ENCODE measurements around the gene PROZ. TPM values are rescaled to one million over a fixed set of nuclear protein-coding genes. Genes with fewer than 3 reads are reported as not detected.

Gene PROZ
- total RNA-seq, 1 donor from 2014 or later, result not detected

DNA sequence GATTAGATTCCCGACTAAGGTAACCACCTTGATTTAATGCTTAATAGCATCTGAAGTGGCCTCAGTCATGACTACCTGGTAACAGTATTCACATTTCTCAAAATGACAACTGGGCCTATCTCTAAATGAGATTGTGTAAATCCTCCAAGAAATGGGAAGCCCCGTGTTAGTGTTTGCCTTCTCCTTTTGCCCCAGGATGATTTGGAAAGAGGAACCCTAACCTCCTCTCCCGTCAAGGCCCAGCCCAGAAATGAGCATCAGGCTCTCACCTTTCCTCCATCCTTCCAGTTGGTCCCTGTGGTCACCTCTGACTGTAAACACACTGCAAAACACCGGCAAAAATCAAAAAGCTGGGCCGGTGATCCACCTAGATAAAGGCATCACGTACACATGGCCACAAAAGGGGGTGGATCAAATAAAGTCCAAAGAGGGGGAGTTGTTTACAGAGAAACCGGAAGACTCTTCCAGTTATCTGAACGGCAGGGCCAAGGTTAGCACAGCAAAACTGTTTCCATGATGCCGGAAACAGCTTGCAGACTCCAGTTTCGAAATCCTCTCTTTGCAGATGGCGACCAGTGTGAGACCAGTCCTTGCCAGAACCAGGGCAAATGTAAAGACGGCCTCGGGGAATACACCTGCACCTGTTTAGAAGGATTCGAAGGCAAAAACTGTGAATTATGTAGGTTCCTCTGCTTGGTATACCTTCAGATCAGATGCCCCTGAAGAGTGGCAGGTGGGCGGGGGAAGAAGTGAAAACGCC lies 19.5 kb upstream of the PROZ start:
- Mint-ChIP-seq H3K9me3 (ENCODE audit: low read depth) (no peaks in the 10 kb centered on the region), H3K27ac (ENCODE audit: unreplicated experiment) (no peak overlapping the region), H3K4me3 (ENCODE audit: unreplicated experiment) (no peak overlapping the region), H3K27me3 (ENCODE audit: low read depth) (peaks cover 5% of the 10 kb centered on the region), H3K4me1 (ENCODE audit: low read depth) (no peaks in the 10 kb centered on the region), H3K36me3 (ENCODE audit: low read depth) (no peaks in the 10 kb centered on the region)
- TF ChIP-seq CTCF (IDR thresholded peaks at IDR 0.05), result no peak
- DNase-seq (ENCODE audit: low spot score), result no peak

DNA sequence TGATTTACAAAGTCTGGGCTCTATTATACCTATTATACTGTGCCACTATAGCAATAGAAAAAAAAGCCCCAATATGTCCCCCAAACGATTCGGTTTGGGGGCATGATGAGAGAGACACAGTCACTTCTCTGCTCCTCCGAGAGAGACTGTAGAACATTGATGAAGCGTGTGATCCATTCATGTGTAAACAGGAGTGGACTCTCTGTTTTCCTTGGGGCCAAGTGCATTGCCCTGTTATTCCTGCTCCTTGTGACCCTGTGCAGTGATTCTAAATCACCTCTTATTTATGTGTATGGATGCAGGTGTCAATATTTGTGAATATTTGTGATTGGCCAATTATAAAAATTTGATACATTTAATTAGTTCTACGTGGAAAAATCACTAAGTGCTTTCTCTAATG lies 18.9 kb upstream of the PROZ start:
- H3K27ac Mint-ChIP-seq (ENCODE audit: unreplicated experiment), result no peak overlapping the region
- H3K27me3 Mint-ChIP-seq (ENCODE audit: low read depth), result peaks cover 5% of the 10 kb centered on the region
- no peak for TF ChIP-seq CTCF (IDR thresholded peaks at IDR 0.05)
- no peak for DNase-seq (ENCODE audit: low spot score)
- H3K4me1 Mint-ChIP-seq (ENCODE audit: low read depth), result no peaks in the 10 kb centered on the region
- H3K36me3 Mint-ChIP-seq (ENCODE audit: low read depth), result no peaks in the 10 kb centered on the region
- no peak overlapping the region for H3K4me3 Mint-ChIP-seq (ENCODE audit: unreplicated experiment)
- no peaks in the 10 kb centered on the region for H3K9me3 Mint-ChIP-seq (ENCODE audit: low read depth)

GRCh38 chr13:113140677-113141600 lies 17.5 kb upstream of the PROZ start:
- Mint-ChIP-seq H3K4me3 (ENCODE audit: unreplicated experiment) (no peak overlapping the region), H3K36me3 (ENCODE audit: low read depth) (no peaks in the 10 kb centered on the region)
- peak; percentile 75 for DNase-seq (ENCODE audit: low spot score)

GRCh38 chr13:113141601-113141970 lies 16.9 kb upstream of the PROZ start:
- TF ChIP-seq CTCF (IDR thresholded peaks at IDR 0.05), result no peak
- no peak overlapping the region for H3K27ac Mint-ChIP-seq (ENCODE audit: unreplicated experiment)
- no peaks in the 10 kb centered on the region for H3K9me3 Mint-ChIP-seq (ENCODE audit: low read depth)
- peaks cover 2% of the 10 kb centered on the region for H3K27me3 Mint-ChIP-seq (ENCODE audit: low read depth)
- H3K4me1 Mint-ChIP-seq (ENCODE audit: low read depth), result no peaks in the 10 kb centered on the region
- no peak overlapping the region for H3K4me3 Mint-ChIP-seq (ENCODE audit: unreplicated experiment)
- DNase-seq (ENCODE audit: low spot score), result no peak
- H3K36me3 Mint-ChIP-seq (ENCODE audit: low read depth), result no peaks in the 10 kb centered on the region

More at GRCh38 chr13:113140677-113141600, 17.5 kb upstream of the PROZ start:
- no peak overlapping the region for H3K27ac Mint-ChIP-seq (ENCODE audit: unreplicated experiment)
- no peak for TF ChIP-seq CTCF (IDR thresholded peaks at IDR 0.05)
- peaks cover 4% of the 10 kb centered on the region for H3K27me3 Mint-ChIP-seq (ENCODE audit: low read depth)
- no peaks in the 10 kb centered on the region for H3K4me1 Mint-ChIP-seq (ENCODE audit: low read depth)
- no peaks in the 10 kb centered on the region for H3K9me3 Mint-ChIP-seq (ENCODE audit: low read depth)

- no peaks in the 10 kb centered on the region for H3K36me3 Mint-ChIP-seq (ENCODE audit: low read depth)
- no peak for DNase-seq (ENCODE audit: low spot score)
- no peak overlapping the region for H3K4me3 Mint-ChIP-seq (ENCODE audit: unreplicated experiment)
- no peak overlapping the region for H3K27ac Mint-ChIP-seq (ENCODE audit: unreplicated experiment)
- H3K9me3 Mint-ChIP-seq (ENCODE audit: low read depth), result no peaks in the 10 kb centered on the region
- no peaks in the 10 kb centered on the region for H3K4me1 Mint-ChIP-seq (ENCODE audit: low read depth)
- H3K27me3 Mint-ChIP-seq (ENCODE audit: low read depth), result no peaks in the 10 kb centered on the region
- no peak for TF ChIP-seq CTCF (IDR thresholded peaks at IDR 0.05)
These were observed 15.6 kb upstream of the PROZ start for GRCh38 chr13:113142876-113143275.
